ENCODE data around the gene CTDP1.

GRCh38 chr18:79658366-79658765 lies 21.2 kb upstream of the CTDP1 start:
- TF ChIP-seq, protein P1, sequence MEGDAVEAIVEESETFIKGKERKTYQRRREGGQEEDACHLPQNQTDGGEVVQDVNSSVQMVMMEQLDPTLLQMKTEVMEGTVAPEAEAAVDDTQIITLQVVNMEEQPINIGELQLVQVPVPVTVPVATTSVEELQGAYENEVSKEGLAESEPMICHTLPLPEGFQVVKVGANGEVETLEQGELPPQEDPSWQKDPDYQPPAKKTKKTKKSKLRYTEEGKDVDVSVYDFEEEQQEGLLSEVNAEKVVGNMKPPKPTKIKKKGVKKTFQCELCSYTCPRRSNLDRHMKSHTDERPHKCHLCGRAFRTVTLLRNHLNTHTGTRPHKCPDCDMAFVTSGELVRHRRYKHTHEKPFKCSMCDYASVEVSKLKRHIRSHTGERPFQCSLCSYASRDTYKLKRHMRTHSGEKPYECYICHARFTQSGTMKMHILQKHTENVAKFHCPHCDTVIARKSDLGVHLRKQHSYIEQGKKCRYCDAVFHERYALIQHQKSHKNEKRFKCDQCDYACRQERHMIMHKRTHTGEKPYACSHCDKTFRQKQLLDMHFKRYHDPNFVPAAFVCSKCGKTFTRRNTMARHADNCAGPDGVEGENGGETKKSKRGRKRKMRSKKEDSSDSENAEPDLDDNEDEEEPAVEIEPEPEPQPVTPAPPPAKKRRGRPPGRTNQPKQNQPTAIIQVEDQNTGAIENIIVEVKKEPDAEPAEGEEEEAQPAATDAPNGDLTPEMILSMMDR (conservative IDR thresholded peaks at IDR 0.05; ENCODE audit: low read length), result no peak
- TF ChIP-seq EZH2phosphoT487 (IDR thresholded peaks at IDR 0.05; ENCODE audit: borderline replicate concordance, low read depth, low read length), result no peak
